Right renal pelvis (tissue), 4 donors: ENCODE measurements around the gene SLC39A13. TPM values are rescaled to one million over a fixed set of nuclear protein-coding genes. Genes with fewer than 3 reads are reported as not detected.

Experiments
- DNase-seq, 4 donors: peaks; one replicate each; pipeline ENCODE4 v3.0.0-alpha.2; 2013; ENCODE audit warnings: low read depth in 4 of 4, low spot score in 3 of 4, missing footprints in 1 of 4
- polyA plus RNA-seq, 4 donors: library from polyadenylated mRNA; unstranded; fragments of 120-200 nt; gene quantifications; one replicate each; pipeline ENCODE4 v1.2.1, GENCODE V29; 2013; ENCODE audit not compliant: insufficient read length in 4 of 4

The SLC39A13 gene
- polyA plus RNA-seq, 4 donors = 47.0 to 73.0 (median 53.9) TPM

DNA sequence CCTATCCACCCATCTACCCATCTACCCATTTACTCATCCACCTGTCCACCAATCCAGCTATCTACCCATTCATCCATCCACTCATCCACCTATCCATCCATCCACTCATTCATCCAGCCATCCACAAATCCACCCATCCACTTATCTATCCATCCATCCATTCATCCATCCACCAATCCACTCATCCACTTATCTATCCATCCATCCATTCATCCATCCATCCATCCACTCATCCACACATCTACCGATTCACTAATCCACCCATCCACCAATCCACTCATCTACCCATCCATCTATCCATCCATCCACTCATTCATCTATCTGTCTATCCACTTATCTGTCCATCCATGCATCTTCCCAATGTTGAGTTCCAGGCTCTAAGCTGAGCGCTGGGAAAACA is 28.3 kb upstream of the SLC39A13 start:
- no peak for DNase-seq

DNA sequence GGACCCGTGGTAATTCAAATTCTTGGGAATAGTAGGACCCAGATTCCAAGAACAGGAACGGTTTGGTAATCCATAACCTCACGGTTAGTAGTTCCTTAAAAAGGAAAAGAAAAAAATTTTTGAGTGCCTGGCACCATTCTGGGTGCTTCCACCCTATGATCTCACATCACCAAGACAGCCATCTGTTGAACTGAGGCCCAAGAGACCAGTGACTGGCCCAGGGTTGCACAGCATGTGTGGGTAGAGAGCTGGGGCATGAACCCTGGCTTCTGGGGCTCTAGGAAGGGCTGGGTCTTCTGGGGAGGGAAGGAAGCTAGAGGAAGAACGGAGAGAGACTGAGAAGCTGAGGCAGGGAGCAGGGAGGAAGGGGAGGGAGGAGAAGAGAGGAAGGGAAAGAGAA is 25.3 kb upstream of the SLC39A13 start:
- no peak for DNase-seq

DNA sequence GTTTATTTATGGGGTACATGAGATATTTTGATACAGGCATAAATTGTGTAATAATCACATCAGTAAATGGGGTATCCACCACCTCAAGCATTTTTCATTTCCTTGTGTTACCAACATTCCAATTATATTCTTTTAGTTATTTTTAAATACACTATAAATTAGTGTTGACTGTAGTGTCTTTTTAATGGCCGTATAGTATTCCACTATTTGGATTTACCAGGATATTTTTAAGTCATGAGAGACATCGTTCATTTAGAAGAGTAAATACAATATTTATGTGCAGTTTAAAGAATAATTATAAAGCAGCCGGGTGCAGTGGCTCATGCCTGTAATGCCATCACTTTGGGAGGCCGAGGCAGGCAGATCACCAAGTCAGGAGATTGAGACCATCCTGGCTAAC is 23.9 kb upstream of the SLC39A13 start:
- no peak for DNase-seq

- no peak for DNase-seq
These were observed 20.3 kb upstream of the SLC39A13 start for GRCh38 chr11:47387944-47388696.

DNA sequence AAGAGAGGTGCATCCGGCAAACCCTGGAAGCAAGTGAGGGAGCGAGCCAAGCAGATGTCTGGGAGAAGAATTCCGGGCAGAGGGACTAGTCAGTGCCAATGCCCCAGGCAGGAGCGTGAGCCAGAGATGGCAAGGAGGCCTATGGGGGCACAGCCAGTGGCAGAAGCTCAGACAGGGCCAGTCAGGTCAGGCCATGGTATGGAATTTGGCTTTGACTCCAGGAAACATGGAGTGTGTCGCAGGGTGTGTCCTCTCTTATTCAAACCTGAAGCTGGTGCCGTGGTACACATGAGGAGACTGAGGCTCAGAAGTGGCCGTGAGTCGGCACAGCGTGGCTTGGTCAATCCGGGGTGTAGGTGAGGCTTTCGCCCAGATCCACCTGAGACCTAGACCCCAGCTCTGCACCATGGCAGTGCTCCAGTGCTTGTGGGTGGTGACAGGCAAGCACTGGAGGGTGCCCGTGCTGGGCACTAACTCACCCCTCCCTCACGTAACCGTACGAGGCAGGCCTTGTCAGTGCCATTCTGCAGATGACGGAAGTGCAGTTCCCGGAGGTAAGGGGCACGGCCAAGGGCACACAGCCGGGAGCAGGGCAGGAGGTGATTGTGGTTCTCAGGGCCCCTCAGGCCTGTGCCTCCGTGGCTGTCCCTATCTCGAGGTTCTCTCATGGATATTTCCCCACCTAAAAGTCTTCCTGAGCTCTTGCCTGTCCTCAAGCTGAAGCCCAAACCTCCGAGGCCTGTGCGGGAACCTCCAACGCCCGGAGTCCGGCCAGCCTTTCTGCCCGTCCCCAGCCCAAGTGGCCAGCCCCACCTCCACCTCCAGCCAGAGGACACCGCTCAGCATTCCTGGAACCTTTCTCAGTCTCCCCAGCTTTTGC is 19.5 kb upstream of the SLC39A13 start:
- no peak for DNase-seq

- no peak for DNase-seq
These were observed 18.6 kb upstream of the SLC39A13 start for GRCh38 chr11:47389577-47390421.

DNA sequence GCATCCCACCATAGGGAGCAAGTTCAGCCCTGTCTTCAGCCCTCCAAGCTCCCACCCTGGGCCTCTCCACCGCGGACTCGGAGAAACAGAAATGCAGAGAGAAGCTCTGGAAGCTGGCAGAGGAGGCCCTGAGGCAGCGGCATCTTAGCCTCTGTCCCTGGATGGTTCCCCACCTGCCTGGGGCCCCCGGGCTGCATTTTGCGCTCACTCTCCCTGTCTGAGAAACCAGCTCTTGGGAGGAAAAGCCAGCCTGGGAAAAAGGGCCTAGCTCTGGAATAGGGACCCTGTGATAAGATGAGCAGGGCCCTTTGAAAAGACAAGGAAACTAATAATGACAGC is 18.0 kb upstream of the SLC39A13 start:
- no peak for DNase-seq

DNA sequence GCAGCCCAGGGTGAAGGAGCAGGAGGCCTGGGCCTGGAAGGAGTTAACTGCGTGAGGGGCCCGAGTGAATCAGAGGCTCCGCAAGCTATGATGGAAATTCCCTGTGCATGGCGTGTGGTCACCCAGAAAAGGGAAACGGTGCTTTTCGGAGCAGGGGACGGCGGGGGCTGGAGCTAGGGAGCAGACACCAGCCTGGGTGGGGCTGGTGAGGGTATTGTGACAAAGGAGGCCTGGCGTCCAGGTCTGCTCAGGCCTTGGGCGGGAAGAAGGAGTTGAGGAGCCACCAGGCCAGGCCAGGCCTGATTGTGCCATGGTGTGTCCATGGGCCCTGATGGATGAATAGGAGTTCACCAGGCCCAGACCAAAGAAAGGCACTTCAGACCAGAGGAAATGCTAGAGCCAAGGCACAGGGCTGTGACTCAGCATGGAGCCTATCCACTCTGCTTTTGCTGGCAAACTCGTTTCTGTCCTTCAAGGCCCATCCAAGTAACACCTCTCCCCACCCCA is 17.3 kb upstream of the SLC39A13 start:
- DNase-seq = no peak

GRCh38 chr11:47391711-47392432 is 16.5 kb upstream of the SLC39A13 start:
- no peak for DNase-seq

- DNase-seq = no peak
These were observed 15.7 kb upstream of the SLC39A13 start for GRCh38 chr11:47392546-47393162.

DNA sequence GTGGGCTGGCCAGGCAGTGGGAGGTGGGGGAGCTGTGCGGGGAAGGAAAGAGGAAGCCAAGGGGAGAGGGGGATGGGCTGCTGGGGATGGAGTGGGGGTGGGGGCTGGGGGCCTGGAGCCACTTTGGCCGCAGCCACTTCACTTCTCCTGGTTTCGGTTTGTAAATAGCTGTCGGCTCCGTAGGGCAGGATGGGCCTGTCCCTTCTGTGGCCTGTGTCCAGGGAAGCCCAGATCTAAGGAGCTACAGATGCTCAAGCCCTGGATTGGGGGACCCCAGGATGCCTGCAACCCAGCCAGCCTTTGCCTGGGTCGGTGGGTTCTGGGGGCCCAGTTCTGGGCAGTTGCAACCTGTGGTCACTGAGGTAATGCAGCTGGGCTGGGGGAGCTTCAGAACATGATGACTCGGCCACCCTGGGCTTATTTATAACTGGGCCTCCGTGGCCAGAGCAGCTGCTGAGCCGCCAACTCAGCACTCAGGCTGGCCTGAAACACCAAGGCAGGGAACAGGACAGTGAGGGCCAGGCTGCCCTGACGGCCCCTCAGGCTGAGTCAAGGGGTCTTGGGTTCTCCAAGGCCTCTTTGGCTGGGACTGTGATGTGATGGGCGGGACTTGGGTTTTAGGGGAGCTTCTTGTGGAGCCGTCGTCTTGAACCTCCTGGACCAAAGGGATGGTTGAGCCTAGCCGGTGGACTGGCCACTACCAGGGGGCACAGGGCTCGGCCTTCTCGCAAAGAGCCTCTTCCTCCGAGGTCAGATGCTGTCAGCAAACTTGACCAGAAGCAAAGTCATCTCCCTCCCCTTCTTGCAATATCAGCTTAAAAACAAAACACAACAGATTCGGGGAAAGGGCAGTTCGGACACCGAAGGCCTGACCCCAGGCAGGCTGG is 15.0 kb upstream of the SLC39A13 start:
- DNase-seq = no peak

GRCh38 chr11:47394050-47394321 is 14.4 kb upstream of the SLC39A13 start:
- no peak for DNase-seq

GRCh38 chr11:47394322-47395222 is 13.8 kb upstream of the SLC39A13 start:
- no peak for DNase-seq

GRCh38 chr11:47395223-47396048 is 13.0 kb upstream of the SLC39A13 start:
- no peak for DNase-seq

DNA sequence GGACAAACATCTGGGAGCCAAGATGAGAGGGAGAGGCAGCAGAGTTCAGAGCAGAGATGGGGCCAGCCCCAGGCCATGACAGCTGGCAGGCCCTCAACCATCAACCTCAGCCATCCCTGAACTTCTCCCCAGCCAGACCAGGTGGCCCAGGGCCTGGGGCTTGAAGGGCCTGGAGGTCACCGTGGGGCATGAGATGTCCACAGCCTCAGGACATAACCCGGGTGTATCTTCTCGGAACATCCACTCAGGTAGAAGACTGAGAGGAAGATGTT is 12.4 kb upstream of the SLC39A13 start:
- no peak for DNase-seq

- DNase-seq = no peak
These were observed 10.4 kb upstream of the SLC39A13 start for GRCh38 chr11:47398011-47398410.

- DNase-seq = no peak
These were observed 9.8 kb upstream of the SLC39A13 start for GRCh38 chr11:47398551-47398950.
